Endothelial cell of umbilical vein (primary cell): ENCODE measurements around the gene WNT4. TPM values are rescaled to one million over a fixed set of nuclear protein-coding genes. Genes with fewer than 3 reads are reported as not detected.

Experiments used
- BruUV-seq: library from RNA; stranded (reverse); fragments of 400-500 nt; replicated peaks from 2 replicates; lab custom pipeline; 2021; lab: Mats Ljungman, UMichigan
- CTCF ChIA-PET: fragments of 300-600, 350-600 bp; sonication (Branson Sonifier 250); formaldehyde crosslinking; loops from one replicate; lab custom pipeline; 2021; ENCODE audit warnings: antibody characterized with exemption, inconsistent platforms; lab: Charles Lee
- POLR2A ChIA-PET: fragments of 300-600, 350-600 bp; sonication (Branson Sonifier 250); formaldehyde crosslinking; loops from one replicate; lab custom pipeline; 2021; ENCODE audit warnings: antibody characterized with exemption, inconsistent platforms; lab: Charles Lee
- DNase-seq: peaks from one replicate; pipeline ENCODE4 v3.0.0-alpha.2; 2011; ENCODE audit warnings: low read depth, low spot score
- FAIRE-seq: peaks from 2 replicates; lab custom pipeline; 2011; peaks lifted over from hg19 to GRCh38; lab: Jason Lieb, UNC
- H2AFZ ChIP-seq: 2 replicates; pipeline ENCODE4 v1.6.0; 2012; ENCODE audit warnings: low read depth, low read length, control low read depth, inconsistent platforms
- H3K27ac ChIP-seq: 2 replicates; pipeline ENCODE4 v1.5.1; 2011; ENCODE audit warnings: low read depth, mild to moderate bottlenecking, control low read depth, low read length, moderate library complexity; ENCODE audit not compliant: insufficient read depth
- H3K27me3 ChIP-seq, 2 experiments: 2 replicates each; pipeline versions ENCODE4 v1.6.0 to v1.6.1; 2011; ENCODE audit warnings: low read length in 2 of 2, mixed read lengths in 1 of 2; ENCODE audit not compliant: control insufficient read depth in 2 of 2, insufficient read depth in 2 of 2
- H3K36me3 ChIP-seq, 2 experiments: 2 replicates in 1 of 2; 3 replicates in 1 of 2; pipeline ENCODE4 v1.5.1; 2011; ENCODE audit warnings: low read length in 2 of 2, mild to moderate bottlenecking in 1 of 2, moderate library complexity in 1 of 2; ENCODE audit not compliant: control insufficient read depth in 2 of 2, insufficient read depth in 2 of 2; ENCODE audit errors: extremely low read depth in 1 of 2
- H3K4me1 ChIP-seq: 3 replicates; pipeline ENCODE4 v1.5.1; 2011; ENCODE audit warnings: mild to moderate bottlenecking, low read length; ENCODE audit not compliant: control insufficient read depth, insufficient read depth; ENCODE audit errors: extremely low read depth
- H3K4me2 ChIP-seq: 2 replicates; pipeline ENCODE4 v1.6.1; 2011; ENCODE audit warnings: low read length, control low read depth, mixed read lengths; ENCODE audit not compliant: insufficient read depth
- H3K4me3 ChIP-seq, 3 experiments: fragments of 200-600 bp in 1 of 3; sonication (generic), shearing (Covaris generic) in 1 of 3; replicated peaks in 1 of 3; 2 replicates each; pipeline ENCODE4 v1.5.1; 2011 to 2016; ENCODE audit warnings: control low read depth in 3 of 3, low read length in 3 of 3, mild to moderate bottlenecking in 2 of 3, inconsistent platforms in 1 of 3, low read depth in 1 of 3, moderate library complexity in 1 of 3; ENCODE audit not compliant: insufficient read depth in 1 of 3
- H3K79me2 ChIP-seq: 2 replicates; pipeline ENCODE4 v1.6.0; 2012; ENCODE audit warnings: low read length, inconsistent platforms; ENCODE audit not compliant: control insufficient read depth, insufficient read depth
- H3K9ac ChIP-seq: replicated peaks from 2 replicates; pipeline ENCODE3; 2011; ENCODE audit warnings: low read length, control low read depth; ENCODE audit not compliant: insufficient read depth; ENCODE audit errors: extremely low read depth
- H3K9me1 ChIP-seq: replicated peaks from 3 replicates; pipeline ENCODE4 v1.6.0; 2011; ENCODE audit warnings: mild to moderate bottlenecking, low read length; ENCODE audit not compliant: control insufficient read depth, insufficient read depth; ENCODE audit errors: extremely low read depth
- H3K9me3 ChIP-seq: replicated peaks from 2 replicates; pipeline ENCODE4 v1.5.1; 2012; ENCODE audit warnings: low read length, inconsistent platforms; ENCODE audit not compliant: control insufficient read depth, insufficient read depth
- H4K20me1 ChIP-seq: replicated peaks from 2 replicates; pipeline ENCODE3; 2011; ENCODE audit warnings: mild to moderate bottlenecking, low read length; ENCODE audit not compliant: control insufficient read depth, insufficient read depth; ENCODE audit errors: extremely low read depth
- CTCF ChIP-seq, 2 donors: IDR thresholded peaks; 1 replicate in 1 of 2; 2 replicates in 1 of 2; pipeline ENCODE4 v1.5.1; 2011; ENCODE audit warnings: low read length in 2 of 2, mild to moderate bottlenecking in 2 of 2, moderate library complexity in 2 of 2, control low read depth in 1 of 2, inconsistent platforms in 1 of 2, low read depth in 1 of 2; ENCODE audit not compliant: insufficient read depth in 1 of 2; ENCODE audit errors: extremely low read depth in 1 of 2
- EZH2 ChIP-seq: IDR thresholded peaks from 2 replicates; pipeline ENCODE4 v1.6.1; 2012; ENCODE audit warnings: borderline replicate concordance, low read depth, mild to moderate bottlenecking, moderate library complexity, low read length, inconsistent platforms; ENCODE audit not compliant: severe bottlenecking
- FOS ChIP-seq: IDR thresholded peaks from 2 replicates; pipeline ENCODE4 v1.6.1; 2011; ENCODE audit warnings: mild to moderate bottlenecking, low read length, moderate library complexity, borderline replicate concordance; ENCODE audit not compliant: insufficient read depth
- GATA2 ChIP-seq: IDR thresholded peaks from 2 replicates; pipeline ENCODE4 v1.7.0; 2011; ENCODE audit warnings: low read depth, mild to moderate bottlenecking, moderate library complexity, mixed read lengths, low read length; ENCODE audit not compliant: insufficient read length, insufficient read depth
- JUN ChIP-seq: IDR thresholded peaks from 2 replicates; pipeline ENCODE4 v1.6.1; 2011; ENCODE audit warnings: borderline replicate concordance, low read depth; ENCODE audit not compliant: insufficient read length, insufficient read depth
- MAX ChIP-seq: IDR thresholded peaks from 2 replicates; pipeline ENCODE4 v1.6.1; 2011; ENCODE audit not compliant: insufficient read depth, insufficient read length
- MYC ChIP-seq: IDR thresholded peaks from one replicate; pipeline ENCODE4 v1.6.1; 2011; ENCODE audit warnings: mild to moderate bottlenecking, low read depth, low read length
- POLR2A ChIP-seq: IDR thresholded peaks from 2 replicates; pipeline ENCODE4 v1.6.1; 2012; ENCODE audit warnings: low read depth, mild to moderate bottlenecking, control low read depth, low read length
- POLR2AphosphoS5 ChIP-seq: IDR thresholded peaks from 2 replicates; pipeline ENCODE4 v1.6.1; 2012; ENCODE audit warnings: low read depth, mild to moderate bottlenecking, control low read depth, low read length, moderate library complexity; ENCODE audit not compliant: insufficient read depth
- dilution Hi-C: fragments of 300-500 bp; cut with MboI; formaldehyde crosslinking; loops from one replicate; pipeline ENCODE4 v1.15.0; 2019; ENCODE audit warnings: low sequenced_read_pairs; ENCODE audit not compliant: extremely low pct_ligation_motif_present
- intact Hi-C: fragments of 100-400 bp; cut with micrococcal nuclease; formaldehyde crosslinking; loops from one replicate; pipeline ENCODE4 v1.10.0; 2022
- polyA plus RNA-seq, 4 experiments: library from polyadenylated mRNA; depleted of rRNA in 3 of 4; stranded (reverse) in 3 of 4; unstranded in 1 of 4; fragments of >200 nt; gene quantifications; 2 replicates each; pipeline versions ENCODE4 v1.2.1 to v1.2.3, GENCODE V29; 2011 to 2012; ENCODE audit warnings: missing spikeins in 1 of 4
- total RNA-seq: library from RNA; stranded (reverse); gene quantifications from 2 replicates; pipeline ENCODE4 v1.2.3, GENCODE V29; 2021

The WNT4 gene
- total and polyA plus RNA-seq, 2 donors (not counting 3 experiments of a cell fraction or from before 2014, with no cell fraction given) = 0.06 TPM; not detected in 1

GRCh38 chr1:22117238-22117637 lies 25.7 kb downstream of the WNT4 start:
- Histone ChIP-seq H3K4me2 (no peak overlapping the region), H3K27ac (no peak overlapping the region), H2AFZ (no peak overlapping the region), H3K36me3 (peaks cover 0 to 20% of the 10 kb centered on the region in 2 experiments), H3K79me2 (peaks cover 15% of the 10 kb centered on the region), H3K9me3 (no peaks in the 10 kb centered on the region), H4K20me1 (peaks cover 6% of the 10 kb centered on the region), H3K9me1 (no peaks in the 10 kb centered on the region), H3K4me3 (no peak overlapping the region), H3K9ac (no peak overlapping the region), H3K27me3 (no peaks in the 10 kb centered on the region), H3K4me1 (peaks cover 31% of the 10 kb centered on the region)
- TF ChIP-seq JUN (no peak), FOS (no peak), POLR2A (no peak), MYC (no peak), GATA2 (no peak), POLR2AphosphoS5 (no peak), CTCF (IDR thresholded peaks at IDR 0.05; ENCODE audit: extremely low read depth in 1 of 2, insufficient read depth in 1 of 2, low read depth in 1 of 2, low read length in 2 of 2) (no peak), MAX (no peak), EZH2 (no peak)
- dilution Hi-C loops (no loop called here), intact Hi-C loops (no loop called here)
- no TSS peak for BruUV-seq
- no peak for FAIRE-seq
- ChIA-PET POLR2A (no interaction called here), CTCF (interaction anchor here (1.0 to 1.5 kb wide), 4 partner anchors 12 to 25 kb away, joined by 3 to 6 read pairs (median 5); no protein-coding TSS in a partner anchor)
- DNase-seq = no peak
